ENCODE results near the gene TRERF1.

The TRERF1 gene

GRCh38 chr6:42307141-42307470 is 144.6 kb downstream of the TRERF1 start:
- Histone ChIP-seq H3K4me3 (ENCODE audit: low read length) (no peak overlapping the region), H3K27ac (ENCODE audit: low read length) (no peak overlapping the region), H3K4me2 (ENCODE audit: low read depth, low read length) (no peak overlapping the region), H3K9me3 (replicated peaks; ENCODE audit: insufficient read depth, low read length) (no peaks in the 10 kb centered on the region), H3F3A (ENCODE audit: insufficient read depth, low read length) (no peaks in the 10 kb centered on the region), H3K4me1 (ENCODE audit: low read length) (no peaks in the 10 kb centered on the region), H3K27me3 (replicated peaks; ENCODE audit: insufficient read depth, low read length) (no peaks in the 10 kb centered on the region), H2AFZ (ENCODE audit: low read length) (no peak overlapping the region), H3K79me2 (ENCODE audit: low read length) (0 out of 2 replicates have a peak, but pooled peaks cover 3% of the 10 kb centered on the region), H3K36me3 (replicated peaks; ENCODE audit: insufficient read depth, low read length) (no peaks in the 10 kb centered on the region), H3K9me2 (replicated peaks; ENCODE audit: insufficient read depth, low read length) (no peaks in the 10 kb centered on the region), H4K20me1 (ENCODE audit: insufficient read depth, low read length) (no peaks in the 10 kb centered on the region), H3K9ac (ENCODE audit: low read length) (no peak overlapping the region)
- TF ChIP-seq EZH2phosphoT487 (IDR thresholded peaks at IDR 0.05; ENCODE audit: low read length) (no peak), EZH2 (optimal IDR thresholded peaks at IDR 0.05; ENCODE audit: low read depth, low read length) (no peak), CTCF (IDR thresholded peaks at IDR 0.05; ENCODE audit: low read length) (no peak)
- no peak for DNase-seq

GRCh38 chr6:42306439-42307140 is 145.1 kb downstream of the TRERF1 start:
- no peaks in the 10 kb centered on the region for H3K4me1 ChIP-seq (ENCODE audit: low read length)
- H3K4me3 ChIP-seq (ENCODE audit: low read length): no peak overlapping the region
- no peaks in the 10 kb centered on the region for H3K9me2 ChIP-seq (replicated peaks; ENCODE audit: insufficient read depth, low read length)
- H3K9me3 ChIP-seq (replicated peaks; ENCODE audit: insufficient read depth, low read length): no peaks in the 10 kb centered on the region
- no peak overlapping the region for H2AFZ ChIP-seq (ENCODE audit: low read length)
- H3K79me2 ChIP-seq (ENCODE audit: low read length): 0 out of 2 replicates have a peak, but pooled peaks cover 3% of the 10 kb centered on the region
- no peak for DNase-seq
- H3K4me2 ChIP-seq (ENCODE audit: low read depth, low read length): no peak overlapping the region
- H4K20me1 ChIP-seq (ENCODE audit: insufficient read depth, low read length): no peaks in the 10 kb centered on the region
- no peak overlapping the region for H3K9ac ChIP-seq (ENCODE audit: low read length)
- H3K27ac ChIP-seq (ENCODE audit: low read length): no peak overlapping the region
- H3K27me3 ChIP-seq (replicated peaks; ENCODE audit: insufficient read depth, low read length): no peaks in the 10 kb centered on the region
- no peaks in the 10 kb centered on the region for H3K36me3 ChIP-seq (replicated peaks; ENCODE audit: insufficient read depth, low read length)
- TF ChIP-seq EZH2 (optimal IDR thresholded peaks at IDR 0.05; ENCODE audit: low read depth, low read length) (no peak), CTCF (IDR thresholded peaks at IDR 0.05; ENCODE audit: low read length) (no peak), EZH2phosphoT487 (IDR thresholded peaks at IDR 0.05; ENCODE audit: low read length) (no peak)
- H3F3A ChIP-seq (ENCODE audit: insufficient read depth, low read length): no peaks in the 10 kb centered on the region

- Histone ChIP-seq H3K4me2 (ENCODE audit: low read depth, low read length) (no peak overlapping the region), H3K27me3 (replicated peaks; ENCODE audit: insufficient read depth, low read length) (no peaks in the 10 kb centered on the region), H3K79me2 (ENCODE audit: low read length) (0 out of 2 replicates have a peak, but pooled peaks cover 3% of the 10 kb centered on the region), H3K27ac (ENCODE audit: low read length) (no peak overlapping the region), H3K9me3 (replicated peaks; ENCODE audit: insufficient read depth, low read length) (no peaks in the 10 kb centered on the region), H3F3A (ENCODE audit: insufficient read depth, low read length) (no peaks in the 10 kb centered on the region), H3K36me3 (replicated peaks; ENCODE audit: insufficient read depth, low read length) (no peaks in the 10 kb centered on the region), H3K9ac (ENCODE audit: low read length) (no peak overlapping the region), H2AFZ (ENCODE audit: low read length) (no peak overlapping the region), H3K9me2 (replicated peaks; ENCODE audit: insufficient read depth, low read length) (no peaks in the 10 kb centered on the region), H3K4me3 (ENCODE audit: low read length) (no peak overlapping the region), H3K4me1 (ENCODE audit: low read length) (no peaks in the 10 kb centered on the region), H4K20me1 (ENCODE audit: insufficient read depth, low read length) (no peaks in the 10 kb centered on the region)
- DNase-seq: no peak
- TF ChIP-seq CTCF (IDR thresholded peaks at IDR 0.05; ENCODE audit: low read length) (no peak), EZH2 (optimal IDR thresholded peaks at IDR 0.05; ENCODE audit: low read depth, low read length) (no peak), EZH2phosphoT487 (IDR thresholded peaks at IDR 0.05; ENCODE audit: low read length) (no peak)
These were observed 147.5 kb downstream of the TRERF1 start for GRCh38 chr6:42304053-42304712.

All from MM.1S (cell line).